ENCODE data around the gene MYH11.

MYH11 gene

DNA sequence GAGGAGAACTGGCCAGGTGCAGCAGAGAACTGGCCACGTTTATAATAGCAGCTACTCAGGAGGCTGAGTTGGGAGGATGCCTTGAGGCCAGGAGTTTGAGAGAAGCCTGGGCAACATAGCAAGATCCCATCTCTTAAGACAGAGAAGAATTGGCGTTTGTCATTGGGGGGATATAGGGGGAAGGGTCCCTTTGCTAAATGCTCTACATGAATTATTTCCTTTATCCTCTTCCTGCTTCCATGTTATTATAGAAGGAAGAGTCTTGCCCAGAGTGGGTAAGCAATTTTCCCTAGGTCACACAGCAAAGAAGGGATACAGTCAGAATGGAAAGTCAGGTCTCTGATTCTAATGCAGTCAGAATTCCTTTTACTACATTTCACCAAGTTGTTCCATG, 68.0 kb downstream of the MYH11 start:
- no peak overlapping the region for H3K4me3 ChIP-seq (replicated peaks in 1 of 2; ENCODE audit: low read depth in 2 of 2, low read length in 2 of 2)
- peak in 1 of 2 donors; percentile 4 for DNase-seq (ENCODE audit: low read depth in 2 of 2)
- TF ChIP-seq, protein P1, sequence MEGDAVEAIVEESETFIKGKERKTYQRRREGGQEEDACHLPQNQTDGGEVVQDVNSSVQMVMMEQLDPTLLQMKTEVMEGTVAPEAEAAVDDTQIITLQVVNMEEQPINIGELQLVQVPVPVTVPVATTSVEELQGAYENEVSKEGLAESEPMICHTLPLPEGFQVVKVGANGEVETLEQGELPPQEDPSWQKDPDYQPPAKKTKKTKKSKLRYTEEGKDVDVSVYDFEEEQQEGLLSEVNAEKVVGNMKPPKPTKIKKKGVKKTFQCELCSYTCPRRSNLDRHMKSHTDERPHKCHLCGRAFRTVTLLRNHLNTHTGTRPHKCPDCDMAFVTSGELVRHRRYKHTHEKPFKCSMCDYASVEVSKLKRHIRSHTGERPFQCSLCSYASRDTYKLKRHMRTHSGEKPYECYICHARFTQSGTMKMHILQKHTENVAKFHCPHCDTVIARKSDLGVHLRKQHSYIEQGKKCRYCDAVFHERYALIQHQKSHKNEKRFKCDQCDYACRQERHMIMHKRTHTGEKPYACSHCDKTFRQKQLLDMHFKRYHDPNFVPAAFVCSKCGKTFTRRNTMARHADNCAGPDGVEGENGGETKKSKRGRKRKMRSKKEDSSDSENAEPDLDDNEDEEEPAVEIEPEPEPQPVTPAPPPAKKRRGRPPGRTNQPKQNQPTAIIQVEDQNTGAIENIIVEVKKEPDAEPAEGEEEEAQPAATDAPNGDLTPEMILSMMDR (IDR thresholded peaks at IDR 0.05; ENCODE audit: low read depth, low read length), result no peak

DNA sequence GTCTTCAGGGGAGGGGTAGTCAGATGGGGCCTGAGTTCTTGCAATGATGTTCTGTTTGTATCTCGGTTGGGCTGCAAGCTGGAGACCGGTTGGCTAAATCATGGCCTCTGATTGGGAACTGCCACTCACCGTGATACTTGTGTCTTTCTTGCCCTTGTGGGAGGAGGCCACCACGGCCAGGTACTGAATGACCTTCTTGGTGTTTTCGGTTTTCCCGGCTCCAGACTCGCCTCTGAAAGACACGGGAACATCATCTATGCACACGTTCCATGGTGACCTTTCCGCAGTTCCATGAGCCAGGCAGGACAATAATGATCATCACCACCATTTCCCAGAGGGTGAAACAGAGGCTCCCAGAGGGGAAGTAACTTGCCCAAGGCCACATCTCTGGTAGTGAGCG, 70.3 kb downstream of the MYH11 start:
- TF ChIP-seq, protein P1 (IDR thresholded peaks at IDR 0.05; ENCODE audit: low read depth, low read length), result no peak
- H3K4me3 ChIP-seq (replicated peaks in 1 of 2; ENCODE audit: low read depth in 2 of 2, low read length in 2 of 2), result no peak overlapping the region
- no peak for DNase-seq (ENCODE audit: low read depth in 2 of 2)

DNA sequence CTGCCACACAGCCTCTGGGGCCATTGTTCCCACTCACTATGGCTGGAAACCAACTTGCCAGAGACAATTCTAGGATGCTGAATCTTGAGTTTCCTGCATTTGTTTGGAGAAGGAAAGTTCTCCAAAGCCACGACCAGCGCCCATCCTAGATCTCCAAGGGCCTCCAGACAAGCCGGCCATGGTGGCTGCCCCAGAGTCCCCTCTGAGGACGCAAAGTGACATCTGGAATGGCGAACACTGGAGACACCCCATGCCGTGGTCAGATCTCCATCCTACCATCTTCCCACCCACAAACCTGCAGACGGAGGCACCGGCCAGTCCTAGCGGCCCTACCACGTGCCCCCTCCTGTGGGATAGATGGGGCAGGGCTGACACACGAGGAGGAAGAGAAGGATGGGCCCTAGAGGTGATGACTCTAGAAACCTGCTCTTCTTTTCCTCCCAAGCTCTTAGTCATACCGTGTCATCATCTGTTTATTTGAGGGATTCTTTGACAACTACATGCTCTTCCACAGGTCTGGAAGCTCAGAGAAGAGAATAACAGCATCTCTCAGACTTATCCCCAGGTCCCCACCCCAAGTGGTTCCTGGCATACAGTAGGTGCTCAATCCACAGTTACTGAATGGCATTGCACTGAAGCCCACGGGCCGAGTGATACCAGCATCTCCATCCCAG, 71.3 kb downstream of the MYH11 start:
- no peak overlapping the region for H3K4me3 ChIP-seq (replicated peaks in 1 of 2; ENCODE audit: low read depth in 2 of 2, low read length in 2 of 2)
- no peak for DNase-seq (ENCODE audit: low read depth in 2 of 2)
- TF ChIP-seq, protein P1 (IDR thresholded peaks at IDR 0.05; ENCODE audit: low read depth, low read length), result no peak

DNA sequence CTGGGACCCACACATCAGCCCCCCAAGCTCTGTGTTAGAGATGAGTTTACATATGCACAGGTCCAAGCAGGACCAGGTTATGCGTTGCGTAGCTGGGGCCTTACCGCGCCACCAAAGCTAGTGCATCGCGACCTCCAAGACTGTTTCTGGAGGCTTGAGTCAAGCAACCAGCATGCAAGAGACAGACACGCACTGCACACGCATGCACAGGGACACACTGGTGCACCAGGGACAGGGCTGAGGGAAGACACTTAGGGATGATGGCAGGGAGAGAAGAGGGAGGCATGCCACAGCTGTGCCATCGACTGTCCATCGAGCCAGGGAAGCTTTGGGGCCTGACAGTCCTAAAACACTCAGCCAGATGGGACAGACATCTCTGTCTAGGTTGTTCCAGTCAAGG, 72.8 kb downstream of the MYH11 start:
- TF ChIP-seq, protein P1 (IDR thresholded peaks at IDR 0.05; ENCODE audit: low read depth, low read length), result no peak

DNA sequence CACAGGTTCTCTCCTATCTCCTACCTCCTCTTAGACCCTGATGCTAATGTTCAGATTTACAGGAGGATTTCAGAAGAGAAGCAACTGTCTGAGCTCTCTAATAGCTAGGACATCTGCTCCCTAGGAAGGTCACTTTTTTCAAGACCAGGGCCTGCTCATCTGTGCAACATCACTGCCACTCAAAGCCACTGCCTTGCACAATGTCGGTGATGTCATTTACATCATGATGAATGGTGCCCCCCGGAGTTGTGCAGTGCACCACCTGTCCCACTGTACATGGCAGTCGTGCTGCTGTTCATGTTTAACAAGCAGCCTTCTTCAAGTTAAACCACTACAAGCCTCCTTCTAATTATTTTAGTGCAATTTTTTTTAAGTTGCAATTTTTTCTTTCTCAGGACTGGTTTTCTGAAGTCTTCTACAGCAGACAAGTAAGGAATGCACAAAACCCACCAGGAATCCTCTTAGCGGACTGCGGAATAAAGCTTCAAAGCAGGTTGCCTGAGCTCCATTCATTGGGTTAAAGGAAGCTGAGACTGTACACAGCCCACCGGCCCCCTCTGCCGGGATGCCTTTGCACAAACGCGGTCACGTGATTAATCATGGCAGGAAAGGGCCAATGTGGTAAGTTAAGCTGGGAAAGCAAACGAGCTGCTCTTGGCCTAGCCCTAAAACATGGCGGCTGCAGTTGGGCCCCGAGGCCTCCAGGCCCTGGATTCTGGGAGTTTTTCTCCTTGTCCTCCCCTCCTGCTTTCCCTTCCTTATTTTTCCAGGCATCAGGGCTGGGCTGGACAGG, 74.1 kb downstream of the MYH11 start:
- TF ChIP-seq, protein P1 (IDR thresholded peaks at IDR 0.05; ENCODE audit: low read depth, low read length), result no peak
- no peak for DNase-seq (ENCODE audit: low read depth in 2 of 2)
- H3K4me3 ChIP-seq (replicated peaks in 1 of 2; ENCODE audit: low read depth in 2 of 2, low read length in 2 of 2), result no peak overlapping the region

More for the DNA sequence above, 72.8 kb downstream of the MYH11 start:
- H3K4me3 ChIP-seq (replicated peaks in 1 of 2; ENCODE audit: low read depth in 2 of 2, low read length in 2 of 2), result no peak overlapping the region
- no peak for DNase-seq (ENCODE audit: low read depth in 2 of 2)

DNA sequence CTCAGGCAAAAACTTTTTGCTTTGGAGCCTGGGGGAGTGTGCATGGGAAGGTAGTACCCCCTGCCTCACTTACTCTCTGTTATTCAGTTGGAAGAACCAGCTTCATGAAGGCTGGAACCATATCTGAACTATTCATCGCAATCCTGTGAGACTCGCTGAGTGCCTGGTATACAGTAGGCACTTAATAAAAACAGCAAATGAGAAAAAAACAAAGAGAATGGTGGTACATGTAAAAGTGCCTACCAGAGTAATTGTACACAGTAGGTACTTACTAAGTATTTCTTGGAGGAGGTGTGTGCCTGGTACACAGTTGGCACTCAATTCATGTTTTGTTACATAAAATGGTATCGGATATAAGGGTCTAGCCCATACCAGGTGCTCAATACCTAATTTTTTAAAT, 75.2 kb downstream of the MYH11 start:
- H3K4me3 ChIP-seq (replicated peaks in 1 of 2; ENCODE audit: low read depth in 2 of 2, low read length in 2 of 2), result no peak overlapping the region
- no peak for DNase-seq (ENCODE audit: low read depth in 2 of 2)
- TF ChIP-seq, protein P1 (IDR thresholded peaks at IDR 0.05; ENCODE audit: low read depth, low read length), result no peak
